GM23338 (cell line): ENCODE measurements around the gene SNAP91. TPM values are rescaled to one million over a fixed set of nuclear protein-coding genes. Genes with fewer than 3 reads are reported as not detected.

ENCODE experiments used
- ATAC-seq: fragments of 200-7000 bp; cut with Tn5 transposase; 3 replicates; pipeline ENCODE4 v1.9.1; 2020
- DNase-seq: peaks from one replicate; pipeline ENCODE4 v3.0.0-alpha.2; 2015; ENCODE audit warnings: low spot score
- H2AFZ ChIP-seq: fragments of 200-600 bp; sonication (generic); 2 replicates; pipeline ENCODE4 v1.8.0; 2016; ENCODE audit warnings: antibody characterized with exemption, mild to moderate bottlenecking, moderate library complexity
- H3F3A ChIP-seq: fragments of 200-600 bp; sonication (generic); replicated peaks from 2 replicates; pipeline ENCODE4 v1.8.0; 2017; ENCODE audit warnings: antibody characterized with exemption, mixed run types, low read depth
- H3K27ac ChIP-seq: fragments of 200-600 bp; sonication (generic); 2 replicates; pipeline ENCODE4 v1.6.1; 2016; ENCODE audit warnings: low read depth
- H3K27me3 ChIP-seq: fragments of 200-600 bp; sonication (generic); 2 replicates; pipeline ENCODE4 v1.8.0; 2016; ENCODE audit warnings: mild to moderate bottlenecking, mixed run types, moderate library complexity; ENCODE audit not compliant: insufficient read depth
- H3K36me3 ChIP-seq: fragments of 200-600 bp; sonication (generic); 2 replicates; pipeline ENCODE4 v1.8.0; 2016; ENCODE audit warnings: mild to moderate bottlenecking; ENCODE audit not compliant: insufficient read depth
- H3K4me1 ChIP-seq: fragments of 200-600 bp; sonication (generic); 2 replicates; pipeline ENCODE4 v1.8.0; 2016; ENCODE audit warnings: mild to moderate bottlenecking, moderate library complexity; ENCODE audit not compliant: insufficient read depth
- H3K4me2 ChIP-seq: fragments of 200-600 bp; sonication (generic); 2 replicates; pipeline ENCODE4 v1.7.1; 2017; ENCODE audit warnings: mixed run types
- H3K4me3 ChIP-seq: fragments of 200-600 bp; sonication (generic); 2 replicates; pipeline ENCODE4 v1.6.1; 2016; ENCODE audit warnings: mixed run types
- H3K79me2 ChIP-seq: fragments of 200-600 bp; sonication (generic); replicated peaks from 2 replicates; pipeline ENCODE4 v1.8.0; 2017; ENCODE audit warnings: mild to moderate bottlenecking; ENCODE audit not compliant: insufficient read depth
- H3K9me2 ChIP-seq: fragments of 200-600 bp; sonication (generic); 2 replicates; pipeline ENCODE4 v1.8.0; 2017; ENCODE audit not compliant: insufficient read depth
- H4K20me1 ChIP-seq: fragments of 200-600 bp; sonication (generic); replicated peaks from 2 replicates; pipeline ENCODE4 v1.8.0; 2017; ENCODE audit warnings: mild to moderate bottlenecking; ENCODE audit not compliant: insufficient read depth
- H3K27ac Mint-ChIP-seq: 2 replicates; pipeline ENCODE4 v1.8.0; 2020; ENCODE audit warnings: inconsistent platforms, mild to moderate bottlenecking, moderate library complexity, mixed read lengths
- H3K27me3 Mint-ChIP-seq: 3 replicates; pipeline ENCODE4 v1.8.0; 2022; ENCODE audit warnings: low read depth, mild to moderate bottlenecking, moderate library complexity, mixed read lengths, inconsistent platforms; ENCODE audit not compliant: insufficient read depth, poor library complexity
- H3K36me3 Mint-ChIP-seq: 3 replicates; pipeline ENCODE4 v1.8.0; 2021; ENCODE audit warnings: low read depth, mild to moderate bottlenecking, inconsistent platforms, moderate library complexity, mixed read lengths
- H3K4me1 Mint-ChIP-seq: 3 replicates; pipeline ENCODE4 v1.8.0; 2020; ENCODE audit warnings: mild to moderate bottlenecking, inconsistent platforms, mixed read lengths
- H3K4me3 Mint-ChIP-seq: 3 replicates; pipeline ENCODE4 v1.8.0; 2021; ENCODE audit warnings: moderate library complexity, mild to moderate bottlenecking, inconsistent platforms, mixed read lengths
- H3K9me3 Mint-ChIP-seq: 3 replicates; pipeline ENCODE4 v1.8.0; 2020; ENCODE audit warnings: moderate library complexity, mild to moderate bottlenecking, inconsistent platforms, mixed read lengths
- ETS1 ChIP-seq: IDR thresholded peaks from 2 replicates; pipeline ENCODE4 v1.6.1; 2016; ENCODE audit warnings: antibody characterized with exemption
- STAT1 ChIP-seq: IDR thresholded peaks from one replicate; pipeline ENCODE4 v1.6.1; 2016; ENCODE audit warnings: antibody characterized with exemption; ENCODE audit not compliant: unreplicated experiment
- ZNF331 ChIP-seq: fragments of 250-450 bp; sonication (Bioruptor Pico); IDR thresholded peaks from 2 replicates; pipeline ENCODE4 v1.5.0; 2020; ENCODE audit warnings: low read depth, mild to moderate bottlenecking, moderate library complexity
- ZNF462 ChIP-seq: fragments of 250-450 bp; sonication (Bioruptor Pico); IDR thresholded peaks from 2 replicates; pipeline ENCODE4 v1.5.0; 2020; ENCODE audit warnings: mild to moderate bottlenecking, moderate library complexity
- polyA plus RNA-seq: library from polyadenylated mRNA; unstranded; fragments of >200 nt; fragmentation: Nextera tagmentation; extraction: Ambion mirVana; gene quantifications from 2 replicates; pipeline ENCODE4 v1.2.1, GENCODE V29; 2016
- total RNA-seq: library from RNA; depleted of rRNA; stranded (reverse); fragments of >200 nt; shearing (Covaris generic); gene quantifications from 2 replicates; pipeline ENCODE4 v1.2.3, GENCODE V29; 2014

SNAP91 gene
- total and polyA plus RNA-seq, 2 experiments from 2014 or later: 0.83 to 1.2 TPM

GRCh38 chr6:83603551-83603950 is 105.3 kb downstream of the SNAP91 start (continued):
- TF ChIP-seq ZNF462 (no peak), STAT1 (no peak)

GRCh38 chr6:83601119-83601518 is 107.8 kb downstream of the SNAP91 start:
- Mint-ChIP-seq H3K27me3 (peaks cover 1% of the 10 kb centered on the region), H3K27ac (no peak overlapping the region), H3K9me3 (no peaks in the 10 kb centered on the region), H3K4me1 (peaks cover 8% of the 10 kb centered on the region; the same call in 2 of the 3 replicates), H3K36me3 (no peaks in the 10 kb centered on the region), H3K4me3 (no peak overlapping the region)
- Histone ChIP-seq H3K36me3 (no peaks in the 10 kb centered on the region), H3K4me2 (no peak overlapping the region), H3K27me3 (no peaks in the 10 kb centered on the region), H3K79me2 (no peaks in the 10 kb centered on the region), H3K9me2 (no peaks in the 10 kb centered on the region), H2AFZ (no peak overlapping the region), H3F3A (no peaks in the 10 kb centered on the region), H4K20me1 (no peaks in the 10 kb centered on the region), H3K4me1 (peaks cover 7% of the 10 kb centered on the region; the same call in 1 of the 2 replicates), H3K4me3 (no peak overlapping the region), H3K27ac (no peak overlapping the region)
- no peak for ATAC-seq
- TF ChIP-seq ETS1 (no peak), ZNF331 (CRISPR knock-in tag) (no peak), STAT1 (no peak)
- no peak for DNase-seq
